HG02840 (cell line): Measurements from ENCODE around the gene RAB7A.
"Not testable (repeated sequence)": the region's sequence is repeated elsewhere in the genome, so short reads cannot be mapped to it uniquely, and the experiment has no call there.

Experiments
- ATAC-seq: cut with Tn5 transposase; IDR thresholded peaks from one replicate; pipeline ENCODE4 v1.9.1; 2021; ENCODE audit warnings: mild to moderate bottlenecking, moderate library complexity, moderate number of reproducible peaks; ENCODE audit not compliant: unreplicated experiment, low FRiP score

RAB7A gene

DNA sequence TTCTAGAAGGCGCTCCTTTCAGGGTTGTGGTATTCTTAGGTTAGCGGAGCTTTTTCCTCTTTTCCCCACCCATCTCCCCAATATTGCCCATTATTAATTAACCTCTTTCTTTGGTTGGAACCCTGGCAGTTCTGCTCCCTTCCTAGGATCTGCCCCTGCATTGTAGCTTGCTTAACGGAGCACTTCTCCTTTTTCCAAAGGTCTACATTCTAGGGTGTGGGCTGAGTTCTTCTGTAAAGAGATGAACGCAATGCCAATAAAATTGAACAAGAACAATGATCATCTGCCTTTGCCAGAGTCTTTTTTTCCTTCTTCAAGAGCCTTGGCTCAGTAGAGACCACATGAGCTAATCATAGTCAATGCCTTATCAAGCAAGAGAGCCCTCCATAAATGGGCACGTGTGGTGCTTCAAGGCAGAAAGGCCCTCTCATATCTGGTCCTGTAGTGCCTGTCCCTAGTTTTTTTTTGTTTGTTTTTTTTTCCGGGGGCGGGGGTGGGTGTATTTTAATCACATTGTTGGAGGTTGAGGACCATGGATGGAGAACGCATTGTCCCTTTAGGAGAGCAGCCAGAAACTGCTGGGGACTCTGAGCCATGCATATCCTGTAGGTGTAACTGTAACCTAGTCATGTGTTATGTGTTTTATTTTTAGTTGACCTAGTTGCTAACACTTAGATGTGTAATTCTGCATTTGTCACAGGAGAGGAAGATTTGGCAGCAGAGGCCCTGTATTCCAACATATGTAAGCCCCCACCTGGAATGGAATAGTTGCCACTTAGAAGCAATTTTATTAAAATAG, 88.7 kb downstream of the RAB7A start:
- ATAC-seq, result no peak

DNA sequence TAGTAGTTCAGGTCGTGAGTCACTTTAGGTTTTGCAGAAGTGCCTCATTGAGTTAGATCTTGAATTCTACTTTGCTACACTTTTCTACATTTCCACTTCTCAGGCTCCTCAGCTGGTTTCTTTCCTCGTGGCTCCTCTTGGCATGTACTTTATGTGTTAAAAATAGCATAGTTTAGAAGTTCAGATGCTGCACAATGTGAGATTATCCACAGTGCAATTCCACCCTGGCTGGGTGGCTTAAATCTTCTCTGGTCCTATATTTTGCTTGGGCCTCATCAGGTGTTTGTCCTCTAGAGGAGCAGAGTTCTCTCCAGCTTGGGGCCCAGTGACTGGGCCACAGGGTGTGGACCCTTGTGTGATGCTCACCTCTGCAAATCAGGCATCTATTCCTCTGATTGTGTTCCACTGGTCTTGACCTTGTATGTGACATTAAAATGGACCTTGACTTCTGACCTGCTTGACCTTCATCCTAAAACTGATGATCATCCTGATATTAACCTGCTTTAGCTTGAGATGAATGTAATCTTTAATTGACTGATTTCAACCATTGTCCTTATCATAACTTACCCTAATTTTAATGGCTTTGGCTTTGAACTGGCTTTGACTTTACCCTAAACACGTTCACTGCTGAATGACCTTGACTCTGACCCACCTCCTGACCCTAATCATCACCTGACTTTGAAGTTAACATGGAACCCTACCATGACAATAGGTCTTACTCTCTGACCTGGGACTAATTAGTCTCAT, 89.5 kb downstream of the RAB7A start:
- no peak for ATAC-seq

DNA sequence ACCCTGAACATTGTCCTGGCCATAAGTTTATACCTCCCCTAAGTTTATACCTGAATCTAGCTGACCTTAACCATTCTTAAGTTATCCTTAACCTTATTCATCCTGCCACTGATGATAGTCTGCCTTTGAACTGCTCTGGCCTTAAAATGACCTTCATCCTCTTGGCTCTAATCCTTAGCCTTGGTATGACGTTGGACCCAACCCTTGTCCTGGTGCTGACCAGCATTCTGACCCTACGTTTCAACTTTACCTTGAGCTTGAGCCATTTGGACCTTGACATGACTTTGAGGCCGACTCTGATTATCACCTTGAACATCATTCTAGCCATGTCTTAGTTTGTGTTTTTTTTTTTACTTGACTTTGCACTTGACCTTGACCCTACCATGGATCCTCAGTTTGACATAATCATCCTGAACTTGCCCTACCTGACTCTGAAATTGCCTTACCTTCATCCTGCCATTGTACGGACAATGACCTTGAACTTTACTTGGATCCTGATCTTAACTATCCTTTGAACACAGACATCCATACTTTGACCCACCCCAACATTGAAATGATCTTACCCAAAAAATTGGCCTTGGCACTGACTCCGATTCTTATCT, 92.3 kb downstream of the RAB7A start:
- ATAC-seq, result no peak

DNA sequence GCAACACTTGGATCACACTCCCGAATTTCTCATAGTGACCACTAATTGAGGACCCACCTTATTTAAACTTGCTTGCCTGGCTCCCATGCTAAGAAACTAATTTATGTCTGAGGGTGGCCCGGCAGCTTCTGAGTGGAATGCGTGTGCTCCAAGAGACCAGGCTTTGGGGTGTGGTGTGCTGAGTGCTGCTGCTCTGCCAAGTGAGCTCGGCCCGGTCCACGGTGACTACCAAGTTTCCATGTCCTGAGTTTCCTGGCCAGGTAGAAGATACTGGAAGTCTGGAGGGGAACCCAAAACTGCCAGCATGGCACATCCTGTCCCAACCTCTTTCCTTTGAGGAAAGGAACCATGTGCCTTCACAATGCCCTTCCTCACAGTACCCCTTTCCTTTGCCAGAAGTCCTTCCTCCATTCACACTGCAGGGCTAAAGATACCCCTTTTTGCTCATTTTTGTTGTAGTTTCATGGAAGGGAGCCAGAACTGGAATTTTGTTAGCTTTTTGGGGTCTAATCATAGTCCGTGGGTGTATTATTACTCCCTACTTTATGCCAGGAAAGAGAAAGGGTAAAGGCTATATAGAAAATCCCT, 94.4 kb downstream of the RAB7A start:
- ATAC-seq, result no peak

DNA sequence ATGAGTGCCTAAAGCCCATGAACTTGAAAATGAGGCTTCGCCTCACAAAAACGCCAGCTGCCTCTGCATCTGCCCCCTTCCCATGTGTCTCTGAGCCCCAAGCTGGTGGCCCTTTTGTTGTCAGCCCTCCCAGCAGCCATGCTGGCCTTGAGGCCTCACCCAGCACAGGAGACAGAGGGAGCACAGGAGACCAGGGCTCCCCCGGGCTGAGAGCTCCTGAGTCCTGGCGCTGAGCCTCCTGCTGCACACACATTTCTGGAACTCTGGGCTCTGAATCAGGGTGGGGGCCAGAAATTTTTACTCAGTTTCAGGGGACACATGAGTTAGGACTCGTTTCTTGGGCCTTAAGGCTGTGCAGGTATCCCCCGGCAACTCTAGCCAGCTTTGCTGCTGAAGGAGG, 97.0 kb downstream of the RAB7A start:
- no peak for ATAC-seq

DNA sequence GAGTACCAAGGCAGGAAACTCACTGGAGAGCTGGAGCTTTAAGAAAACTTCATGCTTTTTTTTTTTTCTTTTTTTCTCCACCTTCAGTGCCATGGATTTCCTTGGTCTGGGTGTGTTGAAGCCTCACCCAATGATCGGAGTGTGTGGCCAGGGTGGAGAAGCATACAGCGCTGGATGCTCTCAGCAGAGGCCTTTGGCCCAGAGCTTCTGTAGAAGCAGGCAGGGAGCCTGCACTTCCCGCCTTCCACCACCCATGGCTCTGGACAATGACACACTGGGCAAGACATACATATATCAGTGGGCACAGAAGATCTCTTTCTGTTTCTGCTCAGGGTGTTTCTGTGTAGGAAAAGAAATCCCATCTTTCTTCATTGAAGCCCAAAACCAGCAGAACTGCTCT, 97.6 kb downstream of the RAB7A start:
- no peak for ATAC-seq

- ATAC-seq, result no peak
Measured at GRCh38 chr3:128824132-128824850, 98.3 kb downstream of the RAB7A start.

DNA sequence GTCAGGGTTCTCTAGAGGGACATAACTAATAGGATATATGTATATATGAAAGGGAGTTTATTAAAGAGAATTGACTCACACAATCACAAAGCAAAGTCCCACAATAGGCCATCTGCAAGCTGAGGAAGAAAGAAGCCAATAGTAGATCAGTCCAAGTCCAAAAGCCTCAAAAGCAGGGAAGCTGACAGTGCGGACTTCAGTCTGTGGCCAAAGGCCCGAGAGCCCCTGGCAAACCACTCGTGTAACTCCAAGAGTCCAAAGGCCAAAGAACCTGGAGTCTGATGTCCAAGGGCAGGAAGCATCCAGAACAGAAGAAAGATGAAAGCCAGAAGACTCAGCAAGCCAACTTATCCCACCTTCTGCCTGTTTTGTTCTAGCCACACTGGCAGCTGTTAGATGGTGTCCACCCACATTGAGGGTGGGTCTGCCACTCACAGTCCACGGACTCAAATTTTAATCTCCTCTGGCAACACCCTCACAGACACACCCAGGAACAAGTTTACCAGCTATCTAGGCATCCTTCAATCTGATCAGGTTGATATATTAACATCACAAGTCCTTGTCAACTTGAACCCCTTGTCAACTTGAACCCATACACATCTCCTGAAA, 99.2 kb downstream of the RAB7A start:
- no peak for ATAC-seq

- ATAC-seq, result not testable (repeated sequence)
Measured at GRCh38 chr3:128829087-128829486, 103.1 kb downstream of the RAB7A start.

- ATAC-seq, result not testable (repeated sequence)
Measured at GRCh38 chr3:128829925-128830625, 104.1 kb downstream of the RAB7A start.

DNA sequence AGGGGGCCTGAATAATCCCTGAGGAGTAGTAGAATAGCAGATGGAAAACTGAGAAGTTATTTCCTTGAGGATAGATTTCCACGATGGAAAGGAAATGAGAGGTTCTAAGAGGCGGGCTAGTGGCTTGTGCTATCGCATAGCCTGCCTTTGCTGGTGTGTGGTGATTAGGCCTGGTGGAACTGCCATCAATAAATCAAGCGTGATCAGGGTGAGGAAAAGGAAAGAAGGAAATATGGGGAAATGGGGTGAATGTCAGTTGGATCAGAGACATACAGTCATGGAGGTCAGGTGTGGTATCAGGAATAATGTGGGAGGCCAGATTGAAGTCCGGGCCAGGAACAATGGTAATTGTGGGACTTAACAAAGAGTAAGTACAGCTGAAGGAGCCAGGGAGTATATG, 104.8 kb downstream of the RAB7A start:
- ATAC-seq, result not testable (repeated sequence)

GRCh38 chr3:128832979-128833378, 107.0 kb downstream of the RAB7A start:
- ATAC-seq, result not testable (repeated sequence)

DNA sequence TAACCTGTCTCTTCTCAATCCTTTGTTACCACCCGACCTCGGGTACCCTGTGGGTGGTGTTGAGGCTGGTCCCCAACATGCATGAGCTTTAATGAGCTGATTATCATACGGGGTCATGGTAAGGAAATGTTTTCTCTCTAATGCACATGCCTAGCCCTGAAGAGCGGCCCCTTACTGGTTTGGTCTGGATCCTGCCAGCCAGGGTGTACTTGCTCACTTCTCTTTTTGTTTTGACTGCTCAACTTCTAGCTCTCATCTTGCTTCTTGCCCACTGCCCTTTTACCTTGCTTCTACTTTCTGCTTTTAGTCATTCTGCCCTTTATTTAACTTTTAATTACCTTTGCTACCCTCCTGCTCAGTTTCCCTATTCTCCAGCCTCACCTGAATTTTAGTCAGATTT, 109.1 kb downstream of the RAB7A start:
- ATAC-seq, result no peak

DNA sequence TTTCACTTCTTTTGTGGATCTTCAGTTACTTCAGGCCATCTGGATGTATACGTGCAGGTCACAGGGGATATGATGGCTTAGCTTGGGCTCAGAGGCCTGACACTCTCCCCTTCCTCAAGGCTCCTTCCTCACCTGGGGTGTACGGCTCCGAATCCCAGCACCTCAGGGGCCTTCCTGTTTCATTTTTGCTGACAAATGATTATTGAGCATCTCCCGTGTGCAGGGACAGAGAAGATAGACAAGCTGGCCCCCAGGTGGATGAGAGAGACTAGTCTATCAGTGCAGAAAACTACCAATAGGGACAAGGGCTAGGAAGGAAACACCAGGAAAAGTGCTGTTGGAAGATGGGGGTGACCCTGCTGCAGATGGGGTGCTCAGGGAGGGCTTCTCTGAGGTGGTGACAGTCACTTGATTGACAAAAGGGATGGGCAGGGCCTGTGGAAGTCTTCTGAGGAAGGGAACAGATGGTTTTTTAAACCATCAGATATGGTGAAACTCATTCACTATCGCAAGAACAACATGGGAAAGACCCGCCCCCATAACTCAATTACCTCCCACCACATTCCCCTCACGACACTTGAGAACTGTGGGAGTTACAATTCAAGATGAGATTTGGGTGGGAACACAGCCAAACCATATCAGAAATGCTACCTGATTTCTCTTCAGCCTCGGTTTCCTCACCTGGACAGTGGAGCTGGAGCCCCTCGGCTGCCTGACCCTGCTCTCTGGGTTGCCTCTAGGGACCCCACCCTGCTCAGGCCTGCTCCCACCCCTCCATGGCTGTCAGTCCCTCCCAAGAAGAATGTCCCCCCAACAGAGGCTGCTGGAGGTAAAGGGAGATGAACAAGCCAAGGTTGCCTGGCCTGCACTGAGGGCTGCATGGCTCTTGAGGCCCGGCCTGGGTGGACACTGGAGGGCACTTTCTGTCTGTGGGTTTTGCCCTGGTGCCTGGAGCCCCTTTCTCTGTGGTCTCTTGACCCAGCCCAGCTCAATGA, 116.2 kb downstream of the RAB7A start:
- no peak for ATAC-seq

- no peak for ATAC-seq
Measured at GRCh38 chr3:128844502-128844901, 118.5 kb downstream of the RAB7A start.

DNA sequence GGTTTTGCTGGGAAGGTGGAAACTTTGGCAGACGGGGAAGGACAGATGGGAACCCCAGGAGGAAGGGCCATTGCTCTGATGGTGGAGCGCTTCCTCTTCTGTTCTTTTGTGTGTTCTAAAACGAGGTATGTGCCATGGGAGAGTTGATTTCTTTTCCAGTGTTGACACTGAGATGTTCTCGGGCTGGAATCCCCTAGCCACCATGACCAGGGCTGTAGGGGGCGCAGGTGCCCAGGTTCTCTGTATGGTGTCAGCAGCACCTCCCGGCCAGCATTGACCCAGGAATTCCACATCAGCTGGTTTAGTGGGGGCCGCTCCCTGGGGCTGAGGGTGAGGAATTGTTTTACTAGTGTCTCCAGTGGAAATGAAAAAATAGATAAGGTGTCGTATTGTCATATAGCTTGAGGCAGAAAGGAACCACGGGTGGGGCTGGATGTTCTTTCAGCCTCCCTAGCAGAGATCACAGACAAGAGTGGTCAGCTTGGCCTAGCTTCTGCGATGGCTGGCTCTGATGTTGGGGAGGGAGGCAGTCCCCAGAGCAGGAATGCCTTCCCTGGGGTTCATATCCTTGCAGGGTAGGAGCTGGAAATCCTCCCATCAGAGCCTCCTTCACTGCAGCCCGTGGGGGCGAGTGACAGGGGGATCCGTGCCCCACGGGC, 119.3 kb downstream of the RAB7A start:
- ATAC-seq, result no peak

- ATAC-seq, result no peak
Measured at GRCh38 chr3:128845778-128846485, 119.9 kb downstream of the RAB7A start.
